GM18505 (cell line): ENCODE results near the gene KATNBL1.
A peak's percentile ranks its signal among the peaks of the same experiment; 100 is the strongest.

Experiments used
- ATAC-seq: cut with Tn5 transposase; IDR thresholded peaks from one replicate; pipeline ENCODE4 v1.9.1; 2021; ENCODE audit not compliant: unreplicated experiment
- POLR2A ChIP-seq: IDR thresholded peaks from 4 replicates; pipeline ENCODE4 v1.6.1; 2011; ENCODE audit warnings: borderline replicate concordance; ENCODE audit not compliant: insufficient read depth, insufficient read length; ENCODE audit errors: extremely low read depth

The KATNBL1 gene, protein sequence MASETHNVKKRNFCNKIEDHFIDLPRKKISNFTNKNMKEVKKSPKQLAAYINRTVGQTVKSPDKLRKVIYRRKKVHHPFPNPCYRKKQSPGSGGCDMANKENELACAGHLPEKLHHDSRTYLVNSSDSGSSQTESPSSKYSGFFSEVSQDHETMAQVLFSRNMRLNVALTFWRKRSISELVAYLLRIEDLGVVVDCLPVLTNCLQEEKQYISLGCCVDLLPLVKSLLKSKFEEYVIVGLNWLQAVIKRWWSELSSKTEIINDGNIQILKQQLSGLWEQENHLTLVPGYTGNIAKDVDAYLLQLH

GRCh38 chr15:34209421-34210282 lies at the start of gene KATNBL1:
Gene KATNBL1, minus strand, starts transcription at chr15:34210096. Its CDS starts 46,420 bp downstream, at chr15:34163676.
- peak; percentile 97 for ATAC-seq
- TF ChIP-seq POLR2A = peak; percentile 93

GRCh38 chr15:34259566-34259965 lies 49.7 kb upstream of the KATNBL1 start:
- ATAC-seq = no peak

GRCh38 chr15:34258151-34258550 lies 48.3 kb upstream of the KATNBL1 start:
- no peak for TF ChIP-seq POLR2A
- no peak for ATAC-seq

More at GRCh38 chr15:34259566-34259965, 49.7 kb upstream of the KATNBL1 start:
- TF ChIP-seq POLR2A = no peak

DNA sequence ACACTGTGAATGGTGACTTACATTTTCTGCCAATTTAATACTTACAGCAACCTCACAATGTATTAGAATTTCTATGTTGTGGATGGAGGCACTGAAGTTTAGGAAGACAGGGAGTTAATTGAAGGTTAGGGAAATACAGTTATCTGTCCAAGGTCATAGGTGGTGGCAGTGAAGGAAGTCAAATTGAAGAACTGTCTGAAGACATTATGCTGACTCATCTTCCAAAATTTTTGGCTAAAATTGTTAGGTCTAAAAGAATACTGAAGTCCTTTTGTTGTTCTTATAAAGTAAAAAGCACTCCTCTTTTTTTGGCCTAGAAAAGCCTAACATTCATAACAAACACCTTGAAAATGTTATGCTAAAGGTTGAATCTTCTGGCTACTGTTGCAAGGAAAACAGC lies 42.6 kb upstream of the KATNBL1 start:
- no peak for TF ChIP-seq POLR2A

DNA sequence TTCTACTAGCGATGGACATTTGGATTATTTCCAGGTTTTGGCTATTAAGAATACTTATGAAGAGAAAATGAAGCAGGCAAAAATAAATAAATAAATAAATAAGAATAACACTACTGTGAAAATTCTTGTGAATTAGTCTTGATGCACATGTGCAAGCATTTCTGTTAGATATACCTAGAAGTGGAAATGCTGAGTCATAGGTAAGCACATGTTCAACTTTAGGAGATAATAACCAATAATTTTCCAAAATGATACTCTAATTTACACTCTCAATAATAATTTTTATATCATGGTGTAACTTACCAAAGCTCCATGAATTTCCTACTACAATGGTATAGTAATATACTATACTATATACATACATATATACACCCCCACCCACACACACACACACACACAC lies 38.3 kb upstream of the KATNBL1 start:
- TF ChIP-seq POLR2A = no peak
- ATAC-seq = no peak

More for the DNA sequence above, 42.6 kb upstream of the KATNBL1 start:
- ATAC-seq = no peak

DNA sequence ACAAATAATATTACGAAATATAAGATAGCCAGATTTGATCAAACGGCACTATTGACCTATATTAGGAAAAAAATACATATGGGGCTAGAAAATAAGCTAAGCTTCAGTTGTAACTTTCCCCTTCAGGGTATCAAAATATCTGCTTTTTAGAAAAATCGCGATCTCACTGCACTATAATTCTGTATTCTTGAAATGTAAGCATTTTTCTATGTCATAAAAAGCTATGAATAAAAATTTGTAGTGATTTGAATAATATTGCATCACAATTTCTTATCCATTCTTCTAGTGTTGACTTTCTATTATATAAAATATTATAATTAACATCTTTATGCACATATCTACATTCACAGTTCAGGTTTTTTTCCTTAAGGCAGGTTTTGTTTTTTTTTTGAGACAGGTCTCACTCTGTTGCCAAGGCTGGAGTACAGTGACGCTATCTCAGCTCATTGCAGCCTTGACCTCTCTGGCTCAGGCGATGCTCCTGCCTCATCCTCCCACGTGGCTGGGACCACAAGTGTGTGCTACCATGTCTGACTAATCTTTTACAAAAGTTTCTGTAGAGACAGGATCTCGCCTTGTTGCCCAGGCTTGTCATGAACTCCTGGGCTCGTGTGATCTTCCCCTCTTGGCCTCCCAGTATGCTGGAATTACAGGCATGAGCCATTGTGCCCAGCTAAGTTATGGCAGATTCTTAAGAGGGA lies 36.5 kb upstream of the KATNBL1 start:
- no peak for ATAC-seq
- TF ChIP-seq POLR2A = no peak

DNA sequence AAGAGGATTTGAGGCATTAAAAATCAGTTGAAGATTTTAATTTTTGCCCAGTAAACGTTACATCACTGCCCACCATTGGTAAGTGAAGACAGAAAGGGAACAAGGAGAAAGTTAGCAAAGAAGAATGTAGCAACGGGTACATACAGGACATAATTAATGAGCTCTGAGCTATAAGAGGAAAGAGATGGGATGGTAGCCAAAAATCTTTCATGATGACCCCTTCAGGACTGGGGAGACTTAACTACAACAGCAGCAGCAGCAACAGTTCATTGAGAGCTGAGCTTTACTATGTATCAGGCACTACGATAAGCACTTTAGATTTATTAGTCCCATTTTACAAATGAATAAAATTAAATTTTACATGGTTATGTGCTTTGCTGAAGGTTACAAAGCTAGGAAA lies 33.3 kb upstream of the KATNBL1 start:
- no peak for ATAC-seq
- no peak for TF ChIP-seq POLR2A

DNA sequence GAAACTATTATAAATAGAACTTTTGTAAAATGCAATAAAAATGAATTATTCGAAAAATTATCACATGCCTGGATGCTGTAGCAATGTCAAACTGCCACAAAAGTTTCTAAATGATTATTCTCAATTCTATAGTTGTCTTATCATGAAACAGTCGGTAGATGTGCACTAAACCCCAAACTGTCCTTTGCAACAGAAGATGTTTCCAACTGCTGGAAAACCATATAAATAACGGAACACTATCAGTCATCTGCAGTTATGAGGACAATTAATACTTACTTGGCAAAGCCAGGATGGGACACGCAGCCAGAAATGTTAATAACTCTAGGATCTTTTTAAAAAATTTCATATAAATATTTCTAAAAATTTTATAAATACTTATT lies 32.4 kb upstream of the KATNBL1 start:
- TF ChIP-seq POLR2A = no peak
- no peak for ATAC-seq

- ATAC-seq = no peak
- no peak for TF ChIP-seq POLR2A
Measured at GRCh38 chr15:34241376-34242330, 31.8 kb upstream of the KATNBL1 start.

- ATAC-seq = no peak
- no peak for TF ChIP-seq POLR2A
Measured at GRCh38 chr15:34240537-34240936, 30.6 kb upstream of the KATNBL1 start.

GRCh38 chr15:34239151-34239808 lies 29.4 kb upstream of the KATNBL1 start:
- no peak for TF ChIP-seq POLR2A
- ATAC-seq = no peak

DNA sequence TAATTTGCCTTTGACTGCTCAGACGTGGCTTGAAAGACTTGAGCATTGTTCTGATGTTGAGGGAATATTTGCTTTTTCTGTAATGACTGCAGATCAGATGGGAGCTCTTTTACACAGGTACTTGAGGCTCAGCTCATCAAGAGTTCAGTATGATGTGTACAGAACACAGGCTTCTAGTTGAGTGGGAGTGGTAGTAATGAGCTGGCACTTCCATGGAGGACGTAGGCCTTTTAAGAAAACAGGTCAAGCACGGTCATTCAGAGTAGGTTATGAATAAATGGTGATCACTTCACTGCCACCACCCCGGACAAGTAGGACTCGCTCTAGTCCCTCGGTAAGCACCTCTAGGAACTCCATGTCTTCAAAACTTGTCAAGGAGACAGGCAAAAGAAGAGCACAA lies 23.7 kb upstream of the KATNBL1 start:
- no peak for ATAC-seq
- TF ChIP-seq POLR2A = no peak
